Measurements from ENCODE around the gene MYO1B. TPM values are rescaled to one million over a fixed set of nuclear protein-coding genes. Genes with fewer than 3 reads are reported as not detected.

Gene MYO1B
- 87.6 and 106 TPM in 2 replicates for total RNA-seq (2014; rRNA removed; shearing (Covaris generic))

DNA sequence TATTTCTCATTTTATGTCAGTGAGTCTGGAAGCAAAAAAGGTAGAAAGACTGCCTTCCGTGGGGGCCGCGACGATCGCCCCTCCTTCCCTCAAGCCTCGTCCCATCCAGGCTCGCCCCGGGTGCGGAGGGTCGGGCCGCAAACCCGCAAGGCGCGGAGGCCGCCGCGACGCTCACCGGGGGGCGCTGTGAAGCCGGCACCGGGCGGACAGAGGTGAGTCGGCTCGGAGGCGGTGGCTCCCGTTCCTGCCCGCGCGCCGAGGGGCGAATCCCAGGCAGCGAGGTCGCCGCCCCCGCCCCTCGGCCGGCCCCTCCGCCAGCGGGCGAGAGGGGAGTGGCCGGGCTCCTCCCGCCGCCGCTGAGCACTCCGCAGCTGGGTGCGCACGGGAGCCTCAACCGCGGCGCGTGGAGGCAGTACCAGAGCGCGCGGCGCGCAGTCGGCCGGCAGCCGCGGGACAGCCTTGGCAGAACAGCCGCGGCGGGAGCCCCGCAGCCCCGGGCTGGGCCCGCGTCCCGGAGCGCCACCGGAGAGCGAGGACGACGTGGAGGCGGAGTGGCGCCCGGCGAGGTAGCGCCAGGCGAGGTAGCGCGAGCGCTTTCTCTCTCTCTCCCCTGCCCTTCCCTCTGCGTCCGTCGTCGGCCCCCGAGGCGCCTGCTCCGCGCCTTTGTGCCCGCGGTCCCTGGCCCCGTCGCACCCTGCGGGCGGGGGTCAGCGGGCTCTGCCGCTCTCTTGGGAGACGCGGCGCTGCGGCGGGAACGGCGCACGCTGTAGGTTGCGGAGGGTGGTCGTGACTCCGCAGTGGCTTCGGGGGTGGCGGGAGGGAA is at the start of gene MYO1B:
Gene MYO1B, plus strand, starts transcription at position 359 of the 823 bp plus-strand sequence. CDS start 31,492 bp downstream, outside the sequence.
- H3K27me3 ChIP-seq (replicated peaks): no peaks in the 10 kb centered on the region
- peak within 1 kb of the TSS; percentile 79 for H3K27ac ChIP-seq
- H3K4me3 ChIP-seq: peak within 1 kb of the TSS; percentile 91
- peaks cover 26% of the 10 kb centered on the region for H3K4me1 ChIP-seq (replicated peaks)
- no peaks in the 10 kb centered on the region for H3K9me3 ChIP-seq (replicated peaks)
- H3K36me3 ChIP-seq: peaks cover 15% of the 10 kb centered on the region
- DNase-seq (ENCODE audit: low read depth in 1 of 2, low spot score in 2 of 2): peak; percentile 86 to 89

DNA sequence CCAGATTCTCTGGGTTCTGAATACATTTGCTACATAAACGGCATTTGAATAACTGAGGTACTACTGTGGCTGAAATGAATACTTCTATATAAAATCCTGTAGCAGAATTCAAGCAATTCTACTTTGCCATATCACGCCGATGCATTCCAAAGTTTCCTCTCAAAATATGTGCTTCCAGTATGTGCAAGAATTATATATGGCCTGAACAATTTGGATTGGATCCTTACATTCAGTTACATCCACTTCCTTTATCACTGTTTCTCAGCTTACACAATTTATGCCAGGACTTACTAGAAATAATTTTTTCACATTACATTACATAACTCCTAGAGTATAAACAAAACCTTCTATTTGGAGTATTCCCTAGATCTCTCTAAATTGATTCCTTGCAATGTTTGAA is 48.1 kb upstream of the MYO1B start:
- Histone ChIP-seq H3K27me3 (replicated peaks) (no peaks in the 10 kb centered on the region), H3K4me1 (replicated peaks) (peaks cover 3% of the 10 kb centered on the region), H3K27ac (no peak overlapping the region), H3K4me3 (no peak overlapping the region), H3K9me3 (replicated peaks) (no peaks in the 10 kb centered on the region), H3K36me3 (no peaks in the 10 kb centered on the region)
- DNase-seq (ENCODE audit: low read depth in 1 of 2, low spot score in 2 of 2): no peak

DNA sequence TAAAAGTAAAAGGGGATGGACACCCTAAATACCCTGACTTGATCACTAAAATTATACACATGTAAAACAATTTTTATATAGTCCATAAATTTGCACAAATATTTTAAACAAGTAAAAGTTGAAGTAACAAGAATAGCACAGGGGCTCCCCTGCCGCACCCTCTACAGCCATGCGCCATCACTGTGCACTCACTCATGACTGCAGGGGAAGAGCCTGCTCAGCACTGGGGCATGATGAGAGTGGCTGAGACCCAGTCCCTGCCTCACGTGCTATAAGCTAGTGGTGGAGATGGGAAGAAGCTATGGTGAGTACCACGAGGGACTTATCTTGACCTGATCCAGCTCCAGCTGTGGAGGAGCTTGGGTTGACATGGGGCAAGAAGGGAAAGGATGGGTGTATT is 46.9 kb upstream of the MYO1B start:
- Histone ChIP-seq H3K27ac (no peak overlapping the region), H3K4me3 (no peak overlapping the region), H3K4me1 (replicated peaks) (peaks cover 14% of the 10 kb centered on the region), H3K36me3 (no peaks in the 10 kb centered on the region), H3K27me3 (replicated peaks) (no peaks in the 10 kb centered on the region), H3K9me3 (replicated peaks) (no peaks in the 10 kb centered on the region)
- no peak for DNase-seq (ENCODE audit: low read depth in 1 of 2, low spot score in 2 of 2)

DNA sequence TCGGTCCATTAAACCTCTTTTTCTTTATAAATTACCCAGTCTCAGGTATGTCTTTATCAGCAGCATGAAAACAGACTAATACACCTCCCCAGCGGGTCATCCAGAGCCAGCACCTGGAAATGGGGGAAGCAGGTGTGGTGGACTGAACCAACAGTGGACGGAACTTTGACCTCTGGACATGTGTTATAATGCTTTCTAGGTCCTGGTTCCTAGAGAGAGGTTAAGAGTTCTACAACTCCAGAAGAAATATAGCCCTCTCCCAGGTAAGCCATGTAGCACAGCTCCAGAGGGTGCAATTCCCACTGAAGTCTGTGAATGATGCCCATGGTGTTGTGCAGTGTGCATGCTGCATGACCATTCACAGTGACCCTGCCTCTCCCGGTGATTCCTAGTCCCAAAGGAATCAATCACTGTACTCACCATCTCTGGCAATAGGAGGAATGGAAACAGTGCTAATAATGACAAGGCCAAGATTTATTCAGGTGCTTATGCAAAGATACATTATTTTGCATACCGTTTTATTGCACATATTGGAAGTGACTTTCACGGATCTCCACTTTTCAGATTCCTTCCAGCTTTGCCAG is 45.2 kb upstream of the MYO1B start:
- Histone ChIP-seq H3K27ac (no peak overlapping the region), H3K4me3 (no peak overlapping the region), H3K27me3 (replicated peaks) (no peaks in the 10 kb centered on the region), H3K36me3 (no peaks in the 10 kb centered on the region), H3K4me1 (replicated peaks) (peaks cover 16% of the 10 kb centered on the region), H3K9me3 (replicated peaks) (no peaks in the 10 kb centered on the region)
- no peak for DNase-seq (ENCODE audit: low read depth in 1 of 2, low spot score in 2 of 2)

DNA sequence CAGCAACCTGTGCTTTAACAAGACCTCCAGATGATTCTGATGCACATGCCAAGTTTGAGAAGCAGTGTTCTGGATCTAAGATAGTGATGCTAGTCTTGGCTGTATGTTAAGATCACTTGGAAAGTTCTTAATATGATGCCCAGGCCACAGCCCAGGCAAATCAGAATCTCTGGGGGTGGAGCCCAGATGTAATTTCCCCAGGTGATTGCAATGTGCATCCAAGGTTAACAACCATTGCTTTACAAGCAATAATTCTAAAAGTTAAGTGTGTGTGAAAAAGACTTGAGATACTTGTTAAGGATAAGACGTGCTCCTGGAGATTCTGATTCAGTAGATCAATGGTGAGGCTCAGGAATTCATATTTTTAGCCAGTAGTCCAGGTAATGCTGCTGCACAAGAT is 44.3 kb upstream of the MYO1B start:
- H3K27ac ChIP-seq: no peak overlapping the region
- DNase-seq (ENCODE audit: low read depth in 1 of 2, low spot score in 2 of 2): no peak
- no peaks in the 10 kb centered on the region for H3K9me3 ChIP-seq (replicated peaks)
- no peaks in the 10 kb centered on the region for H3K36me3 ChIP-seq
- no peak overlapping the region for H3K4me3 ChIP-seq
- H3K27me3 ChIP-seq (replicated peaks): no peaks in the 10 kb centered on the region
- H3K4me1 ChIP-seq (replicated peaks): peaks cover 16% of the 10 kb centered on the region

DNA sequence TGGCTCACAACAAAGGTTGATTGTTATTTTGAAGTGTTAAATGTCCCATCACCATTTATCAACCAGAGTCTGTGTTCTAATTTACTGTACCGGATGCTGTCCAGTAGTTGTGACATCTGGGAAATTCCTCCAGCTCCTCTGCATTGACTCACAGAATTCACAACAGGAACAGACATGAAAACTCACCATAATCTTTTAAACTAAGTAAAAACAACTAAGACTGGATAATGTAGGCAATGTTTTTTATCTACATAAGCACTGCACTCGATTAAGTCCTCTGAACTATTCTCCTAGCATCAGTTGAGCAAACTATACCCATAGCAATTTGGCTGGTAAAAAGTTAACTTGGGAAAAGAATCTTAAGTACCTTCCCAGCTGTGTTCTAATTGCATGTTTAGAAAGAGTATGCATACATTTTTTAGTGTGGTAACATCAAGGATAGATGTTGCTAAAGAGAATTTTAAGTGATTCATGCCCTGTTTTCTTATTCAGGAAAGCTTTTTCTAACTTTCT is 42.9 kb upstream of the MYO1B start:
- Histone ChIP-seq H3K9me3 (replicated peaks) (no peaks in the 10 kb centered on the region), H3K27me3 (replicated peaks) (no peaks in the 10 kb centered on the region), H3K4me3 (no peak overlapping the region), H3K27ac (peak overlapping the region; percentile 36), H3K36me3 (no peaks in the 10 kb centered on the region), H3K4me1 (replicated peaks) (peaks cover 16% of the 10 kb centered on the region)
- peak in 1 of 2 experiments; percentile 46 for DNase-seq (ENCODE audit: low read depth in 1 of 2, low spot score in 2 of 2)

DNA sequence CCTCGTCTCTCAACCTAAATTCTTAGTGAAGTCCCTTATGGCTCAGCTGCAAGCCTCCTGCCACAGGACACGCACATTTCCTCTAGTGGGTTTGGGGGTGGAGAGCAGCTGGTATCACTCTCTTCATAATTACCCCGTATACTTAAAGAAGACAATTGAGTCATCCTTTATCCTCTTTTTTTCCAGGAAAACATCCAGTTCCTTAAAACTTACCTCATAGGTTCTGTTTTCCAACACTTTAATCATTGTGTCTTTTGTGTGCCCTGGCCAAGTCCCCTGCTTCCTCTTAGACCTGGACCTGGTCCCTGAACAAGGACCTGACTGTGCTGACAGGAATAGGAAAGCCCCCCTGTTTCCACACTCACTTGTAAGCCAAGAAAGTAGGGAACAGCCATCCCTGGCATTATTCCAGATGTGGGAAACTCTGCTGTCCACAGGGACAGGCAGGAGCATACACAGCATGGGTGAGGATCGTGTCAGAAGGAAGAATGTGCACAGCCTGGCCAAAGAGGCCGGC is 42.3 kb upstream of the MYO1B start:
- peak in 1 of 2 experiments; percentile 26 for DNase-seq (ENCODE audit: low read depth in 1 of 2, low spot score in 2 of 2)
- Histone ChIP-seq H3K9me3 (replicated peaks) (no peaks in the 10 kb centered on the region), H3K27me3 (replicated peaks) (no peaks in the 10 kb centered on the region), H3K36me3 (no peaks in the 10 kb centered on the region), H3K4me3 (no peak overlapping the region), H3K27ac (peak overlapping the region; percentile 36), H3K4me1 (replicated peaks) (peaks cover 16% of the 10 kb centered on the region)

DNA sequence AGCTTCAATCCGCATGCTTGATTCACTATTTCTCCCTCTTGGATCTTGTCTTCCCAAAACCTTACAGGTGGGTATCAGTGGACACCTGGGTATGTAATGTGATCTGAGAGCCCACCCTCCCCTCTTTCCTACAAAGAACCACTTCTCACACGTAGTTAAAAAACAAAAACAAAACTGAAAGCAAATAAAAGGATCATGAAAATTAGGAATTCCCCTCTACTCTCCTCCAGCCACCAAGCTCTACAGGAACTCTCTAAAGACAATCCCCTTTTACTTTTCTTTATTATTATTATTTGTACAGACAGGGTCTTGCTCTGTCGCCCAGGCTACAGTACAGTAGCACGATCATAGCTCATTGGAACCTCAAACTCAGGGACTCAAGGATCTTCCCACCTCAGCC is 40.8 kb upstream of the MYO1B start:
- DNase-seq (ENCODE audit: low read depth in 1 of 2, low spot score in 2 of 2): no peak
- Histone ChIP-seq H3K9me3 (replicated peaks) (no peaks in the 10 kb centered on the region), H3K27me3 (replicated peaks) (no peaks in the 10 kb centered on the region), H3K4me1 (replicated peaks) (peaks cover 16% of the 10 kb centered on the region), H3K36me3 (no peaks in the 10 kb centered on the region), H3K4me3 (no peak overlapping the region), H3K27ac (no peak overlapping the region)

DNA sequence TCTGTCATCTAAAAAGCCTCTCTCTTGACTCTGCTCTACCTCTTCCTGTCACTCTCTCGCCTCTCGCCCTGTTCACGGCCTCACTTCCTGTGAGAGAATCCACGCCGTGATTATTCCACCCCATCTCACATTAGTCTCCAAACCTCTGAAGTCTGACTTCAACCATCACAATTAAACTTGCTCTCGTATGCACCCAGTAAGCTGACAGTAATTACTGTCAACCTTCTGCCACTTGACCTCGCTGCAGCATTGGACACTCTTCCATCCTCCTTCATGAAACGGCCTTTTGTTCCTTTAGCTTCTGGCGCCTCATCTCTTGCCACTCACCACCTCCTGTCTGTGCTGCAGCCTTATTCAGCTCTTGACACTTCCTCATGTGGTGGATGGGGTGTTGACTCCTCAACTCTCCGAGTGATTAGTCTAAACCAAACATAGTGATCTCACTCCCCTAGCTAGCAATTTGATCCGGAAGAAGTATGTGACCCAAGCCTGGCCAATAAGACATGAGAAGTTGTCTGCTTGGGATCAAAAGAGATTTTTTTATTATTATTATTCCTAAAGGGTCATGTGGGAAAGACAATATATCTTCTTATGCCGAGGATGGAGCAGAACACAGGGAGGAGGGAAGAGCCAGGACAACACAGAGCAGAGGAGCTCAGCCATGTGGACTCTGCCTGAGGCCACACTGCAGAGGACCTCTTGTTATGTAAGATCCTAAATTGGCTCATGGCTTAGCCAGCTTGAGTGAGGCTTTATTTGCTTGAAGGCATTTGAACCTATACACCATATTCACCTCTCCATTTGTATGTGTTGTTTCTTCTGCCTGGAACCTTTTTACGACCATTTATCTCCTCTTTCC is 38.4 kb upstream of the MYO1B start:
- DNase-seq (ENCODE audit: low read depth in 1 of 2, low spot score in 2 of 2): no peak
- Histone ChIP-seq H3K4me1 (replicated peaks) (peaks cover 15% of the 10 kb centered on the region), H3K4me3 (no peak overlapping the region), H3K27ac (no peak overlapping the region), H3K9me3 (replicated peaks) (no peaks in the 10 kb centered on the region), H3K36me3 (no peaks in the 10 kb centered on the region), H3K27me3 (replicated peaks) (no peaks in the 10 kb centered on the region)

DNA sequence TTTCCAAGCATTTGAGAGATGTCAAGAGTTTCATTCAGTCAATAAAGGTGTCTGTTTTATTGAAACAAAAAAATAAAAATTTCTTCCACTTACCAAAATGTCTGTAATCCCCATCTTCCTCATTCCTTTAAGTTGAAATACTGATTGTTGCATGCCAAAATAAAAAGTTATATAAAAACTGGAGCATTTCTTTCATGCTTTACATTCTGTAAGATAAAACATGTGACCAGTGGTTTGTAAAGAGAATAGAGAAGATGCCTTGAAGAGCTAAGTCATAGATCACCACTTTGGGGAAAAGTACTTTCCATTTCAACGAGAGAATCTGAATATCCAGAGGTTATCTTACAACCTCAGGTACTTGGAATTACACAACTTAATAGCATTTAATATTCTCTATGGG is 35.9 kb upstream of the MYO1B start:
- DNase-seq (ENCODE audit: low read depth in 1 of 2, low spot score in 2 of 2): peak in 1 of 2 experiments; percentile 5

DNA sequence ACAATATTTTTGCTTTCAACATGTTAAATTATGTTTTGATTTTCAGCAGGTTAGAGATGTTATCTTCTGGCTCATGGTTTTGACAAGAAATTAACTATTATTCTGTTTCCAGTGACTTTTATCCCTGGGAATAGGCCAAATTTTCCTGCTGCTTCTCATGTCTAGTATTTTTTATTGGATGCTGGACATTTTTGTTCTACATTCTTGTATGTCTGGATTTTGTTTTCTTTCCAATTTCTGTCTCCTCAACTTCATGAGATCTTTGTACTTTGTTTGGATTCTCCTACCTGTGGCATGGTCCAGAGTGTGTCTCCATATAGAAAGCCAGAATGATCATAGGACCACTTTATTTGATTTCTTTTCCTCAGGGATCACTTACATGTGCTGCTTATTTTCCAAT is 33.1 kb upstream of the MYO1B start:
- no peaks in the 10 kb centered on the region for H3K36me3 ChIP-seq
- H3K4me3 ChIP-seq: no peak overlapping the region
- H3K4me1 ChIP-seq (replicated peaks): no peaks in the 10 kb centered on the region

More for the DNA sequence above, 35.9 kb upstream of the MYO1B start:
- Histone ChIP-seq H3K4me1 (replicated peaks) (no peaks in the 10 kb centered on the region), H3K36me3 (no peaks in the 10 kb centered on the region), H3K4me3 (no peak overlapping the region), H3K27ac (no peak overlapping the region), H3K27me3 (replicated peaks) (no peaks in the 10 kb centered on the region), H3K9me3 (replicated peaks) (no peaks in the 10 kb centered on the region)

DNA sequence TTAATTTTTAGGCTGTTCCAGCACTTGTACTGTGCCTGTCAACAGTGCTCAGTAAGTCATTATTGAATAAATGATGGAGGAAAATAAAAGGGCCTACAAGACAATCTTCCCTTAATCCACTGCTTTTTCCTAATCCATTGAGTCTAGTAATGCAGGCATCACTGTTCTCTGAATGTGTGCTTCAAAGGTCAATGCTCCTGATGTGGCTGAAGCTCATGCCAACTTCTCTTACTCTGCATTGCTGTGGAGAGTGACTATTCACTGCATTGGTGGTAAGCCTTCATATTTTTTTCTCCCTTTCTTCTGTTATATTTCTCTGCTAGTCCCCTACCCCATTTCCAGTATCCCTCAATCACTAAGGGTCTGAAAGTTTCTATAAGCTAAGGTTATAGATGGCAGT is 31.9 kb upstream of the MYO1B start:
- DNase-seq (ENCODE audit: low read depth in 1 of 2, low spot score in 2 of 2): no peak
- H3K4me3 ChIP-seq: no peak overlapping the region
- H3K9me3 ChIP-seq (replicated peaks): no peaks in the 10 kb centered on the region
- H3K27ac ChIP-seq: no peak overlapping the region
- no peaks in the 10 kb centered on the region for H3K27me3 ChIP-seq (replicated peaks)
- H3K4me1 ChIP-seq (replicated peaks): peaks cover 11% of the 10 kb centered on the region
- no peaks in the 10 kb centered on the region for H3K36me3 ChIP-seq

More for the DNA sequence above, 33.1 kb upstream of the MYO1B start:
- H3K27ac ChIP-seq: no peak overlapping the region
- no peaks in the 10 kb centered on the region for H3K9me3 ChIP-seq (replicated peaks)
- no peaks in the 10 kb centered on the region for H3K27me3 ChIP-seq (replicated peaks)
- DNase-seq (ENCODE audit: low read depth in 1 of 2, low spot score in 2 of 2): no peak

DNA sequence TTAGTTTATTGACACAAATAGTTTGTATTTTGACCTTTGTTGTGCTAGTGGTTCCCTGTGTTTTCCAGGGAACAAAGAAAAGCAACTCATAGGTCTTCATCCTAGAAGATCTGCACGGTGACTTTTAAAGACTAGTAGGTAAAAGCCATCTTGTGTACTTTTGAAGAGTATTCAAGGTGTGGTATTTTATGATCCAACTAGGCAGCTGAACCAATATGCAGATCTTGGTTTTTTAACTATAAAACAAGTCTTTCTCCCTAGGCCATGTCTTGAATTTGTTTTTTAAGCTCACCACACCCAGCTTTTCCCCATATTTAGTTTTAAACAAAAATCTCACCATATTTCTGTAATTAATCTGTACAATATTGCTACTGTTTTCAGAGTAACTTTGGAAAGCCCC is 30.0 kb upstream of the MYO1B start:
- Histone ChIP-seq H3K27me3 (replicated peaks) (no peaks in the 10 kb centered on the region), H3K9me3 (replicated peaks) (no peaks in the 10 kb centered on the region), H3K4me3 (no peak overlapping the region), H3K36me3 (no peaks in the 10 kb centered on the region), H3K4me1 (replicated peaks) (peaks cover 30% of the 10 kb centered on the region), H3K27ac (no peak overlapping the region)
- no peak for DNase-seq (ENCODE audit: low read depth in 1 of 2, low spot score in 2 of 2)
